Measurements from ENCODE around the gene HIP1. TPM values are rescaled to one million over a fixed set of nuclear protein-coding genes. Genes with fewer than 3 reads are reported as not detected.
A peak's percentile ranks its signal among the peaks of the same experiment; 100 is the strongest.

Gene HIP1
- total and polyA plus RNA-seq, 9 of the 15 experiments (the other 6 are each of a cell fraction or from before 2014, with no cell fraction given): 2.4 to 13.7 (median 9.5) TPM

GRCh38 chr7:75642810-75643486 lies 95.8 kb downstream of the HIP1 start (continued):
- no peak for TF ChIP-seq CUX1 (CRISPR knock-in tag; IDR thresholded peaks at IDR 0.05)
- TF ChIP-seq CBX3 (IDR thresholded peaks at IDR 0.05; ENCODE audit: borderline replicate concordance in 1 of 2, low read length in 2 of 2): peak in 1 of 2 experiments; percentile 99; a peak in 2 of 3 replicates
- no peak for TF ChIP-seq ATF6 (CRISPR knock-in tag; IDR thresholded peaks at IDR 0.05)
- no peak for TF ChIP-seq GTF2E2 (tag; IDR thresholded peaks at IDR 0.05)
- TF ChIP-seq REST (IDR thresholded peaks at IDR 0.05; ENCODE audit: borderline replicate concordance): peak; percentile 85
- no peak for TF ChIP-seq REST (CRISPR knock-in tag; IDR thresholded peaks at IDR 0.05; ENCODE audit: low read depth)
- peak; percentile 18; the same call in 1 of the 2 replicates for TF ChIP-seq TFAP4 (CRISPR knock-in tag; IDR thresholded peaks at IDR 0.05; ENCODE audit: borderline replicate concordance)
- TF ChIP-seq TCF7L2 (IDR thresholded peaks at IDR 0.05; ENCODE audit: low read depth, low read length): no peak
- peak; percentile 86; the same call in 1 of the 2 replicates for TF ChIP-seq CBX1 (IDR thresholded peaks at IDR 0.05; ENCODE audit: low read depth)
